ENCODE results near the gene TTC31. TPM values are rescaled to one million over a fixed set of nuclear protein-coding genes. Genes with fewer than 3 reads are reported as not detected.

The TTC31 gene
- 32.6 to 38.3 TPM (median 36.2 TPM) in 3 replicates for total RNA-seq (2021)
- percentile 64 among the genes with signal in this experiment for Bru-seq, nascent RNA
- long read RNA-seq, experiment 1, transcript TTC31-201 (13 exons, 3,235 nt): major isoform, 35 of 134 reads
- long read RNA-seq, experiment 1, partial matches to known transcripts: 13 of 134 reads
- long read RNA-seq, experiment 1, other reads (novel, unspliced or antisense): 86 of 134 reads
- long read RNA-seq, experiment 2, partial matches to known transcripts: 9 of 29 reads
- long read RNA-seq, experiment 2, other reads (novel, unspliced or antisense): 18 of 29 reads
- long read RNA-seq, experiment 3, partial matches to known transcripts: 0 of 6 reads
- long read RNA-seq, experiment 3, other reads (novel, unspliced or antisense): 4 of 6 reads

DNA sequence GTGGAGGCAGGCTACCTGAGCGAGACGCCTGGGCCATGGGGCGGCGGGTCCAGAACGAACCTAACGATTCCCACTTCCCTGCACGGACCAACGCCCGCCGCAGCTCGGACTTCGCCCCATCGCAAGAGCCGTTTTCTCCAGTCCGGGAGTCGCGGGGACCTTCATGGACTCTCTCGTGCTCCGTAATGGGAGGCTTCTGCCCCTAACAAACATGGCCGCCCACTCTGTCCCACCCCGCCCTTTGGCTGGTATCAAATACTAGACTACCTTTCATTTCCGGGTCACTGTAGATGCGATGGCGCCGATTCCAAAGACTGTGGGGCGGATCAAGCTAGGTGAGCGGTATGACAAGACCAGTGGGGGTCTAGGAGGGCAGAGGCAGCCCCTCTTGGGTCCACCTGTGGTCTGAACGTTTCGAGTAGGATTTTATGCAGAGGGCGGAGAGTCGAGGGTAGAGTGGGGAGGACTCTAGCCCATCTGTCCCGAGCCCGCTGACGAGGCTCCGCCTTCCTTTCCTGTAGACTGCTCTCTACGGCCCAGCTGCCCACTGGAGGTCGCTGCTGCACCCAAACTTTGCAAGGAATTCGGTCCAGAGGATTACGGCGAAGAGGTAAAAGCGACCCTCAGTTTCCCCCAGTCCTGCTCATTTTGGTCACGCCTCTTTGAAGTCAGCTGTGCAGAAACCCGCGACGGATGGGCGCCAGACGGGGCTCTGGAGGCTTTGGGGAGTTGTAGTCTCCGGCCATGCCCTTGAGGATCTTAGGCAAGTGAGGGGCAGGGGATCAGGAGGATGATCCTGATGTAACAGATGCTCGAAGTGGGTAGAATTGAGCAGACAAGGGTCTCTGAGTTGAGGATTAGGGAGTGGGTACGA, at the start of gene TTC31, which contains the start of gene CCDC142:
TSS of gene TTC31 (plus strand) at position 281 of the 874 bp plus-strand sequence. CDS start at position 296, 15 bp downstream.
TSS of gene CCDC142 (minus strand) at position 198 of the 874 bp plus-strand sequence. CDS start at position 37, 161 bp downstream.
- POLR2A ChIA-PET: interaction anchor here (0.6 to 2.2 kb wide), 9 partner anchors 11 to 162 kb away, joined by 3 to 13 read pairs (median 4); partner anchors contain the start of genes C2orf81, DQX1, LBX2 and MRPL53
- peak; percentile 96 for DNase-seq (ENCODE audit: low spot score)
- Mint-ChIP-seq H3K36me3 (peaks cover 22% of the 10 kb centered on the region), H3K4me1 (peaks cover 10% of the 10 kb centered on the region), H3K4me3 (peak within 1 kb of the TSS; percentile 100), H3K9me3 (no peaks in the 10 kb centered on the region), H3K27me3 (ENCODE audit: low read depth) (no peaks in the 10 kb centered on the region), H3K27ac (peak within 1 kb of the TSS; percentile 100)
- ATAC-seq: peak; percentile 91
- CTCF ChIA-PET: interaction anchor here (0.8 to 4.6 kb wide), 26 partner anchors 10 to 192 kb away, joined by 3 to 43 read pairs (median 6); partner anchors contain the start of genes AUP1, DQX1, HTRA2 and INO80B
- no peak for TF ChIP-seq ZNF317 (CRISPR knock-in tag; IDR thresholded peaks at IDR 0.05; ENCODE audit: borderline replicate concordance, low read depth)
- no peak for TF ChIP-seq PRRX2 (CRISPR knock-in tag; IDR thresholded peaks at IDR 0.05)
- TF ChIP-seq, protein P1, sequence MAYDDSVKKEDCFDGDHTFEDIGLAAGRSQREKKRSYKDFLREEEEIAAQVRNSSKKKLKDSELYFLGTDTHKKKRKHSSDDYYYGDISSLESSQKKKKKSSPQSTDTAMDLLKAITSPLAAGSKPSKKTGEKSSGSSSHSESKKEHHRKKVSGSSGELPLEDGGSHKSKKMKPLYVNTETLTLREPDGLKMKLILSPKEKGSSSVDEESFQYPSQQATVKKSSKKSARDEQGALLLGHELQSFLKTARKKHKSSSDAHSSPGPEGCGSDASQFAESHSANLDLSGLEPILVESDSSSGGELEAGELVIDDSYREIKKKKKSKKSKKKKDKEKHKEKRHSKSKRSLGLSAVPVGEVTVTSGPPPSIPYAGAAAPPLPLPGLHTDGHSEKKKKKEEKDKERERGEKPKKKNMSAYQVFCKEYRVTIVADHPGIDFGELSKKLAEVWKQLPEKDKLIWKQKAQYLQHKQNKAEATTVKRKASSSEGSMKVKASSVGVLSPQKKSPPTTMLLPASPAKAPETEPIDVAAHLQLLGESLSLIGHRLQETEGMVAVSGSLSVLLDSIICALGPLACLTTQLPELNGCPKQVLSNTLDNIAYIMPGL (CRISPR knock-in tag; IDR thresholded peaks at IDR 0.05): peak; percentile 86
- TF ChIP-seq NFE2L1 (CRISPR knock-in tag; IDR thresholded peaks at IDR 0.05): 0 out of 2 replicates have a peak, but pooled peaks have one; percentile 61
- TF ChIP-seq, protein P2, sequence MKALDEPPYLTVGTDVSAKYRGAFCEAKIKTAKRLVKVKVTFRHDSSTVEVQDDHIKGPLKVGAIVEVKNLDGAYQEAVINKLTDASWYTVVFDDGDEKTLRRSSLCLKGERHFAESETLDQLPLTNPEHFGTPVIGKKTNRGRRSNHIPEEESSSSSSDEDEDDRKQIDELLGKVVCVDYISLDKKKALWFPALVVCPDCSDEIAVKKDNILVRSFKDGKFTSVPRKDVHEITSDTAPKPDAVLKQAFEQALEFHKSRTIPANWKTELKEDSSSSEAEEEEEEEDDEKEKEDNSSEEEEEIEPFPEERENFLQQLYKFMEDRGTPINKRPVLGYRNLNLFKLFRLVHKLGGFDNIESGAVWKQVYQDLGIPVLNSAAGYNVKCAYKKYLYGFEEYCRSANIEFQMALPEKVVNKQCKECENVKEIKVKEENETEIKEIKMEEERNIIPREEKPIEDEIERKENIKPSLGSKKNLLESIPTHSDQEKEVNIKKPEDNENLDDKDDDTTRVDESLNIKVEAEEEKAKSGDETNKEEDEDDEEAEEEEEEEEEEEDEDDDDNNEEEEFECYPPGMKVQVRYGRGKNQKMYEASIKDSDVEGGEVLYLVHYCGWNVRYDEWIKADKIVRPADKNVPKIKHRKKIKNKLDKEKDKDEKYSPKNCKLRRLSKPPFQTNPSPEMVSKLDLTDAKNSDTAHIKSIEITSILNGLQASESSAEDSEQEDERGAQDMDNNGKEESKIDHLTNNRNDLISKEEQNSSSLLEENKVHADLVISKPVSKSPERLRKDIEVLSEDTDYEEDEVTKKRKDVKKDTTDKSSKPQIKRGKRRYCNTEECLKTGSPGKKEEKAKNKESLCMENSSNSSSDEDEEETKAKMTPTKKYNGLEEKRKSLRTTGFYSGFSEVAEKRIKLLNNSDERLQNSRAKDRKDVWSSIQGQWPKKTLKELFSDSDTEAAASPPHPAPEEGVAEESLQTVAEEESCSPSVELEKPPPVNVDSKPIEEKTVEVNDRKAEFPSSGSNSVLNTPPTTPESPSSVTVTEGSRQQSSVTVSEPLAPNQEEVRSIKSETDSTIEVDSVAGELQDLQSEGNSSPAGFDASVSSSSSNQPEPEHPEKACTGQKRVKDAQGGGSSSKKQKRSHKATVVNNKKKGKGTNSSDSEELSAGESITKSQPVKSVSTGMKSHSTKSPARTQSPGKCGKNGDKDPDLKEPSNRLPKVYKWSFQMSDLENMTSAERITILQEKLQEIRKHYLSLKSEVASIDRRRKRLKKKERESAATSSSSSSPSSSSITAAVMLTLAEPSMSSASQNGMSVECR (CRISPR knock-in tag; IDR thresholded peaks at IDR 0.05; ENCODE audit: borderline replicate concordance): peak; percentile 3; the same call in 1 of the 2 replicates
- TF ChIP-seq CBFB (CRISPR knock-in tag; IDR thresholded peaks at IDR 0.05; ENCODE audit: low read depth): no peak
- no peak; the same call in 1 of the 2 replicates for TF ChIP-seq ESRRA (CRISPR knock-in tag; IDR thresholded peaks at IDR 0.05; ENCODE audit: borderline replicate concordance)
- TF ChIP-seq NR2C2 (CRISPR knock-in tag; IDR thresholded peaks at IDR 0.05): peak; percentile 94
- peak; percentile 32 for TF ChIP-seq E2F5 (CRISPR knock-in tag; IDR thresholded peaks at IDR 0.05)
- peak; percentile 77 for TF ChIP-seq FOXK1 (CRISPR knock-in tag; IDR thresholded peaks at IDR 0.05)
- no peak for TF ChIP-seq ZNF512 (CRISPR knock-in tag; IDR thresholded peaks at IDR 0.05; ENCODE audit: borderline replicate concordance)
- 0 out of 2 replicates have a peak, but pooled peaks have one; percentile 62 for TF ChIP-seq KAT7 (CRISPR knock-in tag; IDR thresholded peaks at IDR 0.05; ENCODE audit: borderline replicate concordance)
- TF ChIP-seq ZNF263 (CRISPR knock-in tag; IDR thresholded peaks at IDR 0.05; ENCODE audit: low read depth): no peak
- TF ChIP-seq, protein P3, sequence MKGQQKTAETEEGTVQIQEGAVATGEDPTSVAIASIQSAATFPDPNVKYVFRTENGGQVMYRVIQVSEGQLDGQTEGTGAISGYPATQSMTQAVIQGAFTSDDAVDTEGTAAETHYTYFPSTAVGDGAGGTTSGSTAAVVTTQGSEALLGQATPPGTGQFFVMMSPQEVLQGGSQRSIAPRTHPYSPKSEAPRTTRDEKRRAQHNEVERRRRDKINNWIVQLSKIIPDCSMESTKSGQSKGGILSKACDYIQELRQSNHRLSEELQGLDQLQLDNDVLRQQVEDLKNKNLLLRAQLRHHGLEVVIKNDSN (CRISPR knock-in tag; IDR thresholded peaks at IDR 0.05): peak; percentile 63; the same call in 1 of the 2 replicates
- peak; percentile 33; the same call in 1 of the 2 replicates for TF ChIP-seq TEAD4 (CRISPR knock-in tag; IDR thresholded peaks at IDR 0.05)
- TF ChIP-seq, protein P4, sequence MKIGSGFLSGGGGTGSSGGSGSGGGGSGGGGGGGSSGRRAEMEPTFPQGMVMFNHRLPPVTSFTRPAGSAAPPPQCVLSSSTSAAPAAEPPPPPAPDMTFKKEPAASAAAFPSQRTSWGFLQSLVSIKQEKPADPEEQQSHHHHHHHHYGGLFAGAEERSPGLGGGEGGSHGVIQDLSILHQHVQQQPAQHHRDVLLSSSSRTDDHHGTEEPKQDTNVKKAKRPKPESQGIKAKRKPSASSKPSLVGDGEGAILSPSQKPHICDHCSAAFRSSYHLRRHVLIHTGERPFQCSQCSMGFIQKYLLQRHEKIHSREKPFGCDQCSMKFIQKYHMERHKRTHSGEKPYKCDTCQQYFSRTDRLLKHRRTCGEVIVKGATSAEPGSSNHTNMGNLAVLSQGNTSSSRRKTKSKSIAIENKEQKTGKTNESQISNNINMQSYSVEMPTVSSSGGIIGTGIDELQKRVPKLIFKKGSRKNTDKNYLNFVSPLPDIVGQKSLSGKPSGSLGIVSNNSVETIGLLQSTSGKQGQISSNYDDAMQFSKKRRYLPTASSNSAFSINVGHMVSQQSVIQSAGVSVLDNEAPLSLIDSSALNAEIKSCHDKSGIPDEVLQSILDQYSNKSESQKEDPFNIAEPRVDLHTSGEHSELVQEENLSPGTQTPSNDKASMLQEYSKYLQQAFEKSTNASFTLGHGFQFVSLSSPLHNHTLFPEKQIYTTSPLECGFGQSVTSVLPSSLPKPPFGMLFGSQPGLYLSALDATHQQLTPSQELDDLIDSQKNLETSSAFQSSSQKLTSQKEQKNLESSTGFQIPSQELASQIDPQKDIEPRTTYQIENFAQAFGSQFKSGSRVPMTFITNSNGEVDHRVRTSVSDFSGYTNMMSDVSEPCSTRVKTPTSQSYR (CRISPR knock-in tag; IDR thresholded peaks at IDR 0.05): 0 out of 2 replicates have a peak, but pooled peaks have one; percentile 21
- TF ChIP-seq TEAD1 (CRISPR knock-in tag; IDR thresholded peaks at IDR 0.05): 0 out of 2 replicates have a peak, but pooled peaks have one; percentile 14
- TF ChIP-seq ETV6 (CRISPR knock-in tag; IDR thresholded peaks at IDR 0.05): peak; percentile 84
- no peak for TF ChIP-seq CDX4 (CRISPR knock-in tag; IDR thresholded peaks at IDR 0.05; ENCODE audit: borderline replicate concordance)
- TF ChIP-seq ZNF232 (CRISPR knock-in tag; IDR thresholded peaks at IDR 0.05): peak; percentile 14; the same call in 1 of the 2 replicates
